OCI-LY7 (cell line): ENCODE data around the gene KRTAP16-1. TPM values are rescaled to one million over a fixed set of nuclear protein-coding genes. Genes with fewer than 3 reads are reported as not detected.

Experiments
- BruUV-seq: library from RNA; stranded (reverse); fragments of 400-500 nt; replicated peaks from 2 replicates; lab custom pipeline; 2021; lab: Mats Ljungman, UMichigan
- CTCF ChIA-PET: fragments of 300-600 bp; sonication (Branson Sonifier 250); formaldehyde crosslinking; loops from one replicate; lab custom pipeline; 2022; ENCODE audit warnings: antibody characterized with exemption; ENCODE audit not compliant: unreplicated experiment; lab: Charles Lee
- POLR2A ChIA-PET: fragments of 300-600 bp; sonication (Branson Sonifier 250); formaldehyde crosslinking; loops from one replicate; lab custom pipeline; 2022; ENCODE audit warnings: antibody characterized with exemption; lab: Charles Lee
- DNase-seq: peaks from one replicate; pipeline ENCODE4 v3.0.0-alpha.2; 2015; ENCODE audit warnings: low spot score
- H2AFZ ChIP-seq: fragments of 200-600 bp; sonication (generic), shearing (Covaris generic); 2 replicates; pipeline ENCODE4 v1.6.1; 2014; ENCODE audit warnings: mild to moderate bottlenecking, antibody characterized with exemption, low read length, moderate library complexity
- H3K27ac ChIP-seq: fragments of 200-600 bp; sonication (generic); 2 replicates; pipeline ENCODE4 v1.5.1; 2014; ENCODE audit warnings: mixed run types, low read depth, mild to moderate bottlenecking, moderate library complexity, low read length, inconsistent platforms; ENCODE audit not compliant: poor library complexity, severe bottlenecking
- H3K36me3 ChIP-seq: fragments of 200-600 bp; sonication (generic); 2 replicates; pipeline ENCODE4 v1.6.1; 2014; ENCODE audit warnings: mild to moderate bottlenecking, antibody characterized with exemption, low read length, moderate library complexity, mixed read lengths; ENCODE audit not compliant: insufficient read depth
- H3K4me1 ChIP-seq: fragments of 200-600 bp; sonication (generic); 2 replicates; pipeline ENCODE4 v1.5.1; 2014; ENCODE audit warnings: mild to moderate bottlenecking, low read length; ENCODE audit not compliant: insufficient read depth, poor library complexity, severe bottlenecking
- H3K4me2 ChIP-seq: fragments of 200-600 bp; sonication (generic); 2 replicates; pipeline ENCODE4 v1.6.1; 2014; ENCODE audit warnings: mild to moderate bottlenecking, low read length
- H3K4me3 ChIP-seq: fragments of 200-600 bp; sonication (generic); 2 replicates; pipeline ENCODE4 v1.5.1; 2014; ENCODE audit warnings: mild to moderate bottlenecking, low read depth, low read length; ENCODE audit not compliant: poor library complexity, severe bottlenecking
- H3K79me2 ChIP-seq: fragments of 200-600 bp; sonication (generic); 2 replicates; pipeline ENCODE4 v1.6.1; 2016; ENCODE audit warnings: low read depth, mild to moderate bottlenecking, low read length, moderate library complexity, mixed read lengths; ENCODE audit not compliant: insufficient read depth
- H3K9me2 ChIP-seq: fragments of 200-600 bp; sonication (generic); 2 replicates; pipeline ENCODE4 v1.6.1; 2016; ENCODE audit warnings: mild to moderate bottlenecking, low read length, mixed read lengths; ENCODE audit not compliant: insufficient read depth
- H3K9me3 ChIP-seq: fragments of 200-600 bp; sonication (generic); 2 replicates; pipeline ENCODE4 v1.6.1; 2014; ENCODE audit warnings: mild to moderate bottlenecking, mixed run types, low read length, mixed read lengths
- H4K20me1 ChIP-seq: fragments of 200-600 bp; sonication (generic); 2 replicates; pipeline ENCODE4 v1.6.1; 2014; ENCODE audit warnings: mild to moderate bottlenecking, antibody characterized with exemption, low read length, moderate library complexity, mixed read lengths; ENCODE audit not compliant: insufficient read depth
- EZH2phosphoT487 ChIP-seq: fragments of 200-600 bp; sonication (generic); IDR thresholded peaks from 2 replicates; pipeline ENCODE4 v1.6.1; 2018; ENCODE audit warnings: low read depth, borderline replicate concordance, mild to moderate bottlenecking, mixed run types, antibody characterized with exemption, low read length, moderate library complexity, mixed read lengths
- intact Hi-C: fragments of 100-400 bp; cut with micrococcal nuclease; formaldehyde crosslinking; loops from one replicate; pipeline ENCODE4 v1.10.0; 2022; ENCODE audit not compliant: unreplicated experiment
- small RNA-seq: library from RNA; depleted of rRNA; stranded (forward); fragments of <200 nt; gene quantifications from one replicate; pipeline ENCODE3, GENCODE V24; 2014
- total RNA-seq, 2 experiments: library from RNA; depleted of rRNA in 1 of 2; stranded (reverse); fragments of >200 nt in 1 of 2; shearing (Covaris generic) in 1 of 2; gene quantifications; 2 replicates each; pipeline ENCODE4 v1.2.3, GENCODE V29; 2014 to 2022
- TF ChIP-seq, protein P1 (sequence below): fragments of 200-600 bp; sonication (generic); conservative IDR thresholded peaks from 2 replicates; pipeline ENCODE4 v1.5.1; 2014; ENCODE audit warnings: mild to moderate bottlenecking, antibody characterized with exemption, low read length, moderate library complexity, mixed read lengths

KRTAP16-1 gene
- total RNA-seq, 2 experiments from 2014 or later: not detected

DNA sequence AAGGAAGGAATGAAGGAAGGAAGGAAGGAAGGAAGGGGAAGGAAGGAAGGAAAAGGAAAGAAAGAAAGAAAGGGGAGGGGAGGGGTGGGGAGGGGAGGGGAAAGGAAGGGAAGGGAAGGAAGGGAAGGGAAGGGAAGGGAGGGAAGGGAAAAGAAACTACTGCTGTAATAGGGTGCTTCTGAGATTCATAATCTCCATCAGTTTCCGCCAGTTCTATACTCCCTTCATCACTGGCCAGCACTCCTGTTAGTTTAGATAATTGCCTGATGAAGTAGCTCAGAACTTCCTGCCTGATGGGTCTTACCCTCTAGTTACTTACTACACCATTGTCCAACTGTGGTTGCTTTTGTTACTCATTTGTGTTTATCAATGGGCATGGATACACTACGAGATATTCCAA lies 45.9 kb downstream of the KRTAP16-1 start:
- Histone ChIP-seq H3K27ac (no peak overlapping the region), H3K9me3 (no peaks in the 10 kb centered on the region), H3K4me2 (no peak overlapping the region), H3K9me2 (no peaks in the 10 kb centered on the region), H3K4me3 (no peak overlapping the region), H3K4me1 (no peaks in the 10 kb centered on the region), H3K36me3 (no peaks in the 10 kb centered on the region), H4K20me1 (no peaks in the 10 kb centered on the region), H2AFZ (no peak overlapping the region), H3K79me2 (no peaks in the 10 kb centered on the region)
- CTCF ChIA-PET: no interaction called here
- BruUV-seq: no TSS peak
- intact Hi-C loops: no loop called here
- DNase-seq: no peak
- POLR2A ChIA-PET: no interaction called here
- TF ChIP-seq, protein P1, sequence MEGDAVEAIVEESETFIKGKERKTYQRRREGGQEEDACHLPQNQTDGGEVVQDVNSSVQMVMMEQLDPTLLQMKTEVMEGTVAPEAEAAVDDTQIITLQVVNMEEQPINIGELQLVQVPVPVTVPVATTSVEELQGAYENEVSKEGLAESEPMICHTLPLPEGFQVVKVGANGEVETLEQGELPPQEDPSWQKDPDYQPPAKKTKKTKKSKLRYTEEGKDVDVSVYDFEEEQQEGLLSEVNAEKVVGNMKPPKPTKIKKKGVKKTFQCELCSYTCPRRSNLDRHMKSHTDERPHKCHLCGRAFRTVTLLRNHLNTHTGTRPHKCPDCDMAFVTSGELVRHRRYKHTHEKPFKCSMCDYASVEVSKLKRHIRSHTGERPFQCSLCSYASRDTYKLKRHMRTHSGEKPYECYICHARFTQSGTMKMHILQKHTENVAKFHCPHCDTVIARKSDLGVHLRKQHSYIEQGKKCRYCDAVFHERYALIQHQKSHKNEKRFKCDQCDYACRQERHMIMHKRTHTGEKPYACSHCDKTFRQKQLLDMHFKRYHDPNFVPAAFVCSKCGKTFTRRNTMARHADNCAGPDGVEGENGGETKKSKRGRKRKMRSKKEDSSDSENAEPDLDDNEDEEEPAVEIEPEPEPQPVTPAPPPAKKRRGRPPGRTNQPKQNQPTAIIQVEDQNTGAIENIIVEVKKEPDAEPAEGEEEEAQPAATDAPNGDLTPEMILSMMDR: no peak
- no peak for TF ChIP-seq EZH2phosphoT487

DNA sequence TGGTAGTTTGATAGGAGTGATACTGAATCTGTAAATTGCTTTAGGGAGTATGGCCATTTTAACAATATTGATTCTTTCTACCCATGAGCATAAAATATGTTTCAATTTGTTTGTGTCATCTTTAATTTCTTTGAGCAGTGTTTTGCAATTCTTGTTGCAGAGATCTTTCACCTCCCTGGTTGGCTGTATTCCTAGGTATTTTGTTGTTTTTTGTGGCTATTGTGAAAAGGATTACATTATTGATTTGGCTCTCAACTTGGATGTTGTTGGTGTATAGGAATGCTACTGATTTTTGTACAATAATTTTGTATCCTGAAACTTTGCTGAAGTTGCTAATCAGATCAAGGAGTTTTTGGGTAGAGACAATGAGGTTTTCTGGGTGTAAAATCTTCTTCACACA lies 50.7 kb downstream of the KRTAP16-1 start:
- H3K4me1 ChIP-seq: no peaks in the 10 kb centered on the region
- ChIA-PET CTCF (no interaction called here), POLR2A (no interaction called here)
- DNase-seq: no peak
- H3K4me3 ChIP-seq: no peak overlapping the region
- H3K36me3 ChIP-seq: no peaks in the 10 kb centered on the region
- H4K20me1 ChIP-seq: no peaks in the 10 kb centered on the region
- no TSS peak for BruUV-seq
- intact Hi-C loops: no loop called here
- no peak overlapping the region for H2AFZ ChIP-seq
- no peaks in the 10 kb centered on the region for H3K79me2 ChIP-seq
- no peak overlapping the region for H3K27ac ChIP-seq
- H3K9me2 ChIP-seq: no peaks in the 10 kb centered on the region
- H3K4me2 ChIP-seq: no peak overlapping the region
- H3K9me3 ChIP-seq: no peaks in the 10 kb centered on the region
- TF ChIP-seq EZH2phosphoT487: no peak
- TF ChIP-seq, protein P1: no peak

Small RNA genes within 50 kb of the gene (small RNA-seq; reads per million reads assigned to genes)
- not detected for gene KRTAP9-10P

Other genes starting within 250 kb of the KRTAP16-1 start
Only the 30 nearest of the 36 such genes appear.
- gene KRTAP4-16, start 207.1 kb downstream of the KRTAP16-1 start, total RNA-seq (2014; rRNA removed; shearing (Covaris generic)): not detected in 2 replicates
- not detected in 2 replicates for gene KRTAP4-16, start 207.1 kb downstream of the KRTAP16-1 start, total RNA-seq (2022)
- not detected in 2 replicates for gene KRTAP4-9, start 203.9 kb downstream of the KRTAP16-1 start, total RNA-seq (2014; rRNA removed; shearing (Covaris generic))
- gene KRTAP4-9, start 203.9 kb downstream of the KRTAP16-1 start, total RNA-seq (2022): not detected in 2 replicates
- not detected in 2 replicates for gene KRTAP4-11, start 190.9 kb downstream of the KRTAP16-1 start, total RNA-seq (2014; rRNA removed; shearing (Covaris generic))
- gene KRTAP4-11, start 190.9 kb downstream of the KRTAP16-1 start, total RNA-seq (2022): not detected in 2 replicates
- gene KRTAP4-12, start 185.1 kb downstream of the KRTAP16-1 start, total RNA-seq (2014; rRNA removed; shearing (Covaris generic)): not detected in 2 replicates
- gene KRTAP4-12, start 185.1 kb downstream of the KRTAP16-1 start, total RNA-seq (2022): not detected in 2 replicates
- gene KRTAP4-6, start 168.8 kb downstream of the KRTAP16-1 start, total RNA-seq (2014; rRNA removed; shearing (Covaris generic)): not detected in 2 replicates
- not detected in 2 replicates for gene KRTAP4-6, start 168.8 kb downstream of the KRTAP16-1 start, total RNA-seq (2022)
- not detected in 2 replicates for gene KRTAP4-5, start 159.5 kb downstream of the KRTAP16-1 start, total RNA-seq (2014; rRNA removed; shearing (Covaris generic))
- not detected in 2 replicates for gene KRTAP4-5, start 159.5 kb downstream of the KRTAP16-1 start, total RNA-seq (2022)
- not detected in 2 replicates for gene KRTAP4-4, start 148.6 kb downstream of the KRTAP16-1 start, total RNA-seq (2014; rRNA removed; shearing (Covaris generic))
- not detected in 2 replicates for gene KRTAP4-4, start 148.6 kb downstream of the KRTAP16-1 start, total RNA-seq (2022)
- not detected in 2 replicates for gene KRTAP4-3, start 141.1 kb downstream of the KRTAP16-1 start, total RNA-seq (2014; rRNA removed; shearing (Covaris generic))
- not detected in 2 replicates for gene KRTAP4-3, start 141.1 kb downstream of the KRTAP16-1 start, total RNA-seq (2022)
- gene KRTAP4-2, start 131.1 kb downstream of the KRTAP16-1 start, total RNA-seq (2014; rRNA removed; shearing (Covaris generic)): not detected in 2 replicates
- not detected in 2 replicates for gene KRTAP4-2, start 131.1 kb downstream of the KRTAP16-1 start, total RNA-seq (2022)
- not detected in 2 replicates for gene KRTAP4-1, start 124.4 kb downstream of the KRTAP16-1 start, total RNA-seq (2014; rRNA removed; shearing (Covaris generic))
- gene KRTAP4-1, start 124.4 kb downstream of the KRTAP16-1 start, total RNA-seq (2022): not detected in 2 replicates
- gene KRTAP9-1, start 119.4 kb downstream of the KRTAP16-1 start, total RNA-seq (2014; rRNA removed; shearing (Covaris generic)): not detected in 2 replicates
- not detected in 2 replicates for gene KRTAP9-1, start 119.4 kb downstream of the KRTAP16-1 start, total RNA-seq (2022)
- not detected in 2 replicates for gene KRTAP9-2, start 82.7 kb downstream of the KRTAP16-1 start, total RNA-seq (2014; rRNA removed; shearing (Covaris generic))
- gene KRTAP9-2, start 82.7 kb downstream of the KRTAP16-1 start, total RNA-seq (2022): not detected in 2 replicates
- gene KRTAP9-3, start 76.9 kb downstream of the KRTAP16-1 start, total RNA-seq (2014; rRNA removed; shearing (Covaris generic)): not detected in 2 replicates
- gene KRTAP9-3, start 76.9 kb downstream of the KRTAP16-1 start, total RNA-seq (2022): not detected in 2 replicates
- gene KRTAP9-8, start 71.3 kb downstream of the KRTAP16-1 start, total RNA-seq (2014; rRNA removed; shearing (Covaris generic)): not detected in 2 replicates
- gene KRTAP9-8, start 71.3 kb downstream of the KRTAP16-1 start, total RNA-seq (2022): not detected in 2 replicates
- gene KRTAP9-4, start 59.6 kb downstream of the KRTAP16-1 start, total RNA-seq (2014; rRNA removed; shearing (Covaris generic)): not detected in 2 replicates
- not detected in 2 replicates for gene KRTAP9-4, start 59.6 kb downstream of the KRTAP16-1 start, total RNA-seq (2022)
- not detected in 2 replicates for gene KRTAP9-9, start 53.9 kb downstream of the KRTAP16-1 start, total RNA-seq (2014; rRNA removed; shearing (Covaris generic))
- not detected in 2 replicates for gene KRTAP9-9, start 53.9 kb downstream of the KRTAP16-1 start, total RNA-seq (2022)
- gene KRTAP9-6, start 43.9 kb downstream of the KRTAP16-1 start, total RNA-seq (2014; rRNA removed; shearing (Covaris generic)): not detected in 2 replicates
- not detected in 2 replicates for gene KRTAP9-6, start 43.9 kb downstream of the KRTAP16-1 start, total RNA-seq (2022)
- not detected in 2 replicates for gene KRTAP9-7, start 33.6 kb downstream of the KRTAP16-1 start, total RNA-seq (2014; rRNA removed; shearing (Covaris generic))
- gene KRTAP9-7, start 33.6 kb downstream of the KRTAP16-1 start, total RNA-seq (2022): not detected in 2 replicates
- gene KRTAP29-1, start 6.5 kb downstream of the KRTAP16-1 start, total RNA-seq (2014; rRNA removed; shearing (Covaris generic)): not detected in 2 replicates
- gene KRTAP29-1, start 6.5 kb downstream of the KRTAP16-1 start, total RNA-seq (2022): not detected in 2 replicates
- not detected in 2 replicates for gene KRTAP17-1, start 6.4 kb upstream of the KRTAP16-1 start, total RNA-seq (2014; rRNA removed; shearing (Covaris generic))
- gene KRTAP17-1, start 6.4 kb upstream of the KRTAP16-1 start, total RNA-seq (2022): not detected in 2 replicates
- not detected in 2 replicates for gene KRT33A, start 41.5 kb upstream of the KRTAP16-1 start, total RNA-seq (2014; rRNA removed; shearing (Covaris generic))
- not detected in 2 replicates for gene KRT33A, start 41.5 kb upstream of the KRTAP16-1 start, total RNA-seq (2022)
- not detected in 2 replicates for gene KRT33B, start 60.5 kb upstream of the KRTAP16-1 start, total RNA-seq (2014; rRNA removed; shearing (Covaris generic))
- not detected in 2 replicates for gene KRT33B, start 60.5 kb upstream of the KRTAP16-1 start, total RNA-seq (2022)
- not detected in 2 replicates for gene KRT34, start 73.0 kb upstream of the KRTAP16-1 start, total RNA-seq (2014; rRNA removed; shearing (Covaris generic))
- gene KRT34, start 73.0 kb upstream of the KRTAP16-1 start, total RNA-seq (2022): not detected in 2 replicates
- not detected in 2 replicates for gene KRT31, start 88.3 kb upstream of the KRTAP16-1 start, total RNA-seq (2014; rRNA removed; shearing (Covaris generic))
- gene KRT31, start 88.3 kb upstream of the KRTAP16-1 start, total RNA-seq (2022): not detected in 2 replicates
- gene KRT37, start 115.3 kb upstream of the KRTAP16-1 start, total RNA-seq (2014; rRNA removed; shearing (Covaris generic)): not detected in 2 replicates
- not detected in 2 replicates for gene KRT37, start 115.3 kb upstream of the KRTAP16-1 start, total RNA-seq (2022)
- gene KRT38, start 131.7 kb upstream of the KRTAP16-1 start, total RNA-seq (2014; rRNA removed; shearing (Covaris generic)): not detected in 2 replicates
- not detected in 2 replicates for gene KRT38, start 131.7 kb upstream of the KRTAP16-1 start, total RNA-seq (2022)
- not detected in 2 replicates for gene KRT32, start 158.1 kb upstream of the KRTAP16-1 start, total RNA-seq (2014; rRNA removed; shearing (Covaris generic))
- not detected in 2 replicates for gene KRT32, start 158.1 kb upstream of the KRTAP16-1 start, total RNA-seq (2022)
- gene KRT35, start 171.8 kb upstream of the KRTAP16-1 start, total RNA-seq (2014; rRNA removed; shearing (Covaris generic)): not detected in 2 replicates
- gene KRT35, start 171.8 kb upstream of the KRTAP16-1 start, total RNA-seq (2022): not detected in 2 replicates
- gene KRT36, start 180.6 kb upstream of the KRTAP16-1 start, total RNA-seq (2014; rRNA removed; shearing (Covaris generic)): not detected in 2 replicates
- not detected in 2 replicates for gene KRT36, start 180.6 kb upstream of the KRTAP16-1 start, total RNA-seq (2022)
- not detected in 2 replicates for gene KRT13, start 196.3 kb upstream of the KRTAP16-1 start, total RNA-seq (2014; rRNA removed; shearing (Covaris generic))
- not detected in 2 replicates for gene KRT13, start 196.3 kb upstream of the KRTAP16-1 start, total RNA-seq (2022)